Psoas muscle (tissue), 8 donors: ENCODE data around the gene RNF181. TPM values are rescaled to one million over a fixed set of nuclear protein-coding genes. Genes with fewer than 3 reads are reported as not detected.

ENCODE experiments used
- ATAC-seq, 4 donors: fragments of 200-7000 bp; cut with Tn5 transposase; one replicate each; pipeline ENCODE4 v1.9.1; 2020; ENCODE audit warnings: moderate library complexity in 3 of 4, mild to moderate bottlenecking in 2 of 4
- DNase-seq, 2 donors: peaks; one replicate each; pipeline ENCODE4 v3.0.0-alpha.2; 2020
- H3K27ac ChIP-seq: fragments of 200-600 bp; one replicate; pipeline ENCODE4 v1.8.0; 2022
- H3K27me3 ChIP-seq, 3 donors: fragments of 200-600 bp in 1 of 3; one replicate each; pipeline versions ENCODE4 v1.6.1 to v1.8.0; 2013 to 2022; ENCODE audit warnings: low read length in 2 of 3, mild to moderate bottlenecking in 2 of 3, moderate library complexity in 1 of 3; ENCODE audit not compliant: insufficient read depth in 3 of 3
- H3K36me3 ChIP-seq, 2 donors: fragments of 200-600 bp in 1 of 2; one replicate each; pipeline versions ENCODE4 v1.6.1 to v1.8.0; 2013 to 2022; ENCODE audit warnings: low read depth in 1 of 2, mild to moderate bottlenecking in 1 of 2, moderate library complexity in 1 of 2; ENCODE audit not compliant: insufficient read depth in 1 of 2
- H3K4me1 ChIP-seq: fragments of 200-600 bp; one replicate; pipeline ENCODE4 v1.8.0; 2022
- H3K4me3 ChIP-seq: fragments of 200-600 bp; one replicate; pipeline ENCODE4 v1.8.0; 2022; ENCODE audit warnings: mild to moderate bottlenecking
- H3K9me3 ChIP-seq: fragments of 200-600 bp; one replicate; pipeline ENCODE4 v1.8.0; 2022
- CTCF ChIP-seq: fragments of 200-600 bp; IDR thresholded peaks from one replicate; pipeline ENCODE4 v1.8.0; 2022; ENCODE audit warnings: antibody characterized with exemption
- WGBS, 3 donors: extraction: QIAGEN DNeasy Blood & Tissue Kit; methylation state at CpG; one replicate each; pipeline versions ENCODE4 v1.1.6 to v1.1.7; 2013; 5-methylcytosine and 5-hydroxymethylcytosine counted together
- intact Hi-C, 2 donors: fragments of 100-400 bp; cut with DNase I; formaldehyde crosslinking; loops; one replicate each; pipeline versions ENCODE4 v1.11.0 to v1.14.2; 2022
- polyA plus RNA-seq, 3 donors: library from polyadenylated mRNA; stranded (reverse); fragments of 200-250 nt; gene quantifications; one replicate each; pipeline ENCODE4 v1.2.3, GENCODE V29; 2013
- total RNA-seq, 4 donors: library from RNA; stranded (reverse); fragmentation: NEBNext Ultra II Directional in 2 of 4; extraction: Animal tissue kit (Norgen Biotek cat#: 25700) in 2 of 4; gene quantifications; one replicate each; pipeline versions ENCODE4 v1.2.1 to v1.2.4, GENCODE V29; 2021 to 2023
- donor health status: healthy with polysubstance abuse.
- donor health status: DM: no; HTN: no; CAD: no; lungs with moderate emphysema.
- donor health status: Bipolar disorder and iron deficiency.
- donor health status: healthy.
- donor health status: DM: yes; HTN: yes; CAD: no.
- donor health status: DM: no; HTN: no; CAD: no.
- donor health status: DM: no; HTN: no; CAD: no.
- donor health status: DM: yes; HTN: yes; CAD: no.

The RNF181 gene
- total and polyA plus RNA-seq, 7 donors = 84.7 to 212 (median 107) TPM

- Histone ChIP-seq H3K4me1 (peaks cover 12% of the 10 kb centered on the region), H3K27ac (no peak overlapping the region), H3K36me3 (peaks cover under 1 to 5% of the 10 kb centered on the region in 2 donors), H3K27me3 (no peaks in the 10 kb centered on the region), H3K4me3 (no peak overlapping the region), H3K9me3 (no peaks in the 10 kb centered on the region)
- DNase-seq (no peak), ATAC-seq (no peak)
- 82 to 87% (median 85%) methylated on average over 5 of the region's 5 CpGs for WGBS, 3 donors
- intact Hi-C loops = loop anchor here (5.0 kb wide), 1 partner anchor 33 kb away; the partner anchor contains the start of gene RNF181 (in 2 of the 2)
- TF ChIP-seq CTCF = no peak
Observed at GRCh38 chr2:85564144-85564563, 31.4 kb upstream of the RNF181 start.

DNA sequence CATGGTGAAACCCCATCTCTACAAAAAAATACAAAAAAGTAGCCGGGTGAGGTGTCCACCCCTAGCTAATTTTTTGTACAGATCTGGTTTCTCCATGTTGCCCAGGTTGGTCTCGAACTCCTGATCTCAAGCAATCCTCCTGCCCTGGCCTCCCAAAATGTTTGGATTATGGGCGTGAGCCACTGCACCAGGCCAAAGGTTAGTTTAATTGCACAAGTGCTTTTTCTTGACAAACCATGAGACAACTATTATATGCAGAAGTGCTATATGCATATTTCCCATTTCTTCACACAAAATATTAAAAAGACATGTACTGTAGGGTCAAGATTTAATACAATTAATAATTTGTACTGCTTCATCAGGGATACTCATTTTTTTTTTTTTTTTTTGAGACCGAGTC lies 29.3 kb upstream of the RNF181 start:
- Histone ChIP-seq H3K4me3 (no peak overlapping the region), H3K27ac (no peak overlapping the region), H3K4me1 (no peaks in the 10 kb centered on the region), H3K36me3 (no peaks in the 10 kb centered on the region), H3K27me3 (no peaks in the 10 kb centered on the region), H3K9me3 (no peaks in the 10 kb centered on the region)
- DNase-seq (no peak), ATAC-seq (no peak)
- intact Hi-C loops = no loop called here
- WGBS, 3 donors = 73 to 87% (median 73%) methylated on average over 4 of the region's 4 CpGs
- TF ChIP-seq CTCF = no peak

- no peaks in the 10 kb centered on the region for H3K27me3 ChIP-seq
- no peaks in the 10 kb centered on the region for H3K9me3 ChIP-seq
- H3K27ac ChIP-seq = no peak overlapping the region
- 85 to 93% (median 93%) methylated on average over 8 of the region's 8 CpGs for WGBS, 3 donors
- H3K36me3 ChIP-seq = no peaks in the 10 kb centered on the region
- no peak overlapping the region for H3K4me3 ChIP-seq
- no peak for DNase-seq
- TF ChIP-seq CTCF = no peak
- ATAC-seq = no peak
- intact Hi-C loops = no loop called here
- H3K4me1 ChIP-seq = peaks cover 26% of the 10 kb centered on the region
Observed at GRCh38 chr2:85575739-85576138, 19.8 kb upstream of the RNF181 start.

DNA sequence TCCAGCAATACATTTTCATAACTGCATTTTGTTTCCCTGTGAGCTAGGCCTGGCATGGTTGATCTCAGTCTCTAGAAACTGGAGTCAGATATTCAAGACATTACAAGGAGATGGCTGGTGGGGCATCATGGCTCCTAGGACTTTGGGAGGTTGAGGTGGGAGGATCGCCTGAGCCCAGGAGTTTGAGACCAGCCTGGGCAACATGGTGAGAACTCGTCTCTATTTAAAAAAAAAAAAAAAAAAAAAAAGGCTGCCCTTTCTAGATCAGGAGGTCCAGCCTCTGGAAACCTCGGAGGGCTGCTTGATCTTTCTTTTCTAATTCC lies 18.5 kb upstream of the RNF181 start:
- DNase-seq = peak in 1 of 2 donors; percentile 6
- Histone ChIP-seq H3K27me3 (no peaks in the 10 kb centered on the region), H3K27ac (peak overlapping the region; percentile 73), H3K9me3 (no peaks in the 10 kb centered on the region), H3K4me1 (peaks cover 26% of the 10 kb centered on the region), H3K4me3 (peak overlapping the region; percentile 51), H3K36me3 (no peaks in the 10 kb centered on the region)
- intact Hi-C loops = no loop called here
- TF ChIP-seq CTCF = no peak
- ATAC-seq = no peak
- 56 to 79% (median 78%) methylated on average over 3 of the region's 3 CpGs for WGBS, 3 donors
